Neuron (in vitro differentiated cells): Measurements from ENCODE around the gene PDCD6IP.
"Not testable (repeated sequence)": the region's sequence is repeated elsewhere in the genome, so short reads cannot be mapped to it uniquely, and the experiment has no call there.

Experiments used
- H2AFZ ChIP-seq: one replicate; pipeline ENCODE4 v1.6.1; 2013; ENCODE audit warnings: low read depth, mild to moderate bottlenecking, inconsistent platforms, low read length, moderate library complexity
- H3K27me3 ChIP-seq: one replicate; pipeline ENCODE4 v1.6.1; 2013; ENCODE audit warnings: low read length; ENCODE audit not compliant: insufficient read depth
- H3K36me3 ChIP-seq: one replicate; pipeline ENCODE4 v1.6.1; 2013; ENCODE audit warnings: low read length; ENCODE audit not compliant: insufficient read depth
- H3K4me1 ChIP-seq: one replicate; pipeline ENCODE4 v1.6.1; 2013; ENCODE audit warnings: low read length; ENCODE audit not compliant: insufficient read depth
- H3K4me3 ChIP-seq: 2 replicates; pipeline ENCODE4 v1.5.1; 2013; ENCODE audit warnings: mild to moderate bottlenecking, low read length, moderate library complexity
- H3K9me3 ChIP-seq: one replicate; pipeline ENCODE4 v1.6.1; 2013; ENCODE audit warnings: low read length

Gene PDCD6IP

GRCh38 chr3:33803894-33804526, 5.6 kb downstream of the PDCD6IP start:
- H3K36me3 ChIP-seq = peaks cover 10% of the 10 kb centered on the region
- H3K4me1 ChIP-seq = no peaks in the 10 kb centered on the region
- peaks cover 13% of the 10 kb centered on the region for H3K9me3 ChIP-seq
- H3K4me3 ChIP-seq = no peak overlapping the region
- no peaks in the 10 kb centered on the region for H3K27me3 ChIP-seq
- H2AFZ ChIP-seq = no peak overlapping the region

GRCh38 chr3:33807191-33807590, 8.8 kb downstream of the PDCD6IP start:
- peaks cover 10% of the 10 kb centered on the region for H3K36me3 ChIP-seq
- H2AFZ ChIP-seq = no peak overlapping the region
- no peaks in the 10 kb centered on the region for H3K27me3 ChIP-seq
- H3K4me3 ChIP-seq = no peak overlapping the region
- H3K9me3 ChIP-seq = peaks cover 13% of the 10 kb centered on the region
- H3K4me1 ChIP-seq = peaks cover 10% of the 10 kb centered on the region

- peaks cover 12% of the 10 kb centered on the region for H3K4me1 ChIP-seq
- H3K4me3 ChIP-seq = no peak overlapping the region
- H3K27me3 ChIP-seq = no peaks in the 10 kb centered on the region
- H2AFZ ChIP-seq = no peak overlapping the region
- peaks cover 7% of the 10 kb centered on the region for H3K9me3 ChIP-seq
- H3K36me3 ChIP-seq = peaks cover 15% of the 10 kb centered on the region
These were observed 10.1 kb downstream of the PDCD6IP start for GRCh38 chr3:33808559-33808958.

GRCh38 chr3:33810545-33810944, 12.1 kb downstream of the PDCD6IP start:
- H3K4me1 ChIP-seq = peaks cover 12% of the 10 kb centered on the region
- H2AFZ ChIP-seq = no peak overlapping the region
- no peaks in the 10 kb centered on the region for H3K9me3 ChIP-seq
- no peaks in the 10 kb centered on the region for H3K27me3 ChIP-seq
- peaks cover 21% of the 10 kb centered on the region for H3K36me3 ChIP-seq
- H3K4me3 ChIP-seq = no peak overlapping the region

- no peaks in the 10 kb centered on the region for H3K9me3 ChIP-seq
- H3K4me1 ChIP-seq = no peaks in the 10 kb centered on the region
- no peaks in the 10 kb centered on the region for H3K27me3 ChIP-seq
- H3K4me3 ChIP-seq = no peak overlapping the region
- no peak overlapping the region for H2AFZ ChIP-seq
- H3K36me3 ChIP-seq = peaks cover 36% of the 10 kb centered on the region
These were observed 23.6 kb downstream of the PDCD6IP start for GRCh38 chr3:33821989-33822388.

- H3K36me3 ChIP-seq = peaks cover 49% of the 10 kb centered on the region
- no peaks in the 10 kb centered on the region for H3K4me1 ChIP-seq
- no peak overlapping the region for H2AFZ ChIP-seq
- no peaks in the 10 kb centered on the region for H3K27me3 ChIP-seq
- H3K4me3 ChIP-seq = no peak overlapping the region
- no peaks in the 10 kb centered on the region for H3K9me3 ChIP-seq
These were observed 25.4 kb downstream of the PDCD6IP start for GRCh38 chr3:33823821-33824220.

GRCh38 chr3:33825111-33825510, 26.7 kb downstream of the PDCD6IP start:
- H2AFZ ChIP-seq = no peak overlapping the region
- no peaks in the 10 kb centered on the region for H3K27me3 ChIP-seq
- no peak overlapping the region for H3K4me3 ChIP-seq
- H3K36me3 ChIP-seq = peaks cover 55% of the 10 kb centered on the region
- no peaks in the 10 kb centered on the region for H3K9me3 ChIP-seq
- no peaks in the 10 kb centered on the region for H3K4me1 ChIP-seq

- H2AFZ ChIP-seq = no peak overlapping the region
- no peaks in the 10 kb centered on the region for H3K9me3 ChIP-seq
- peaks cover 60% of the 10 kb centered on the region for H3K36me3 ChIP-seq
- H3K27me3 ChIP-seq = no peaks in the 10 kb centered on the region
- H3K4me1 ChIP-seq = no peaks in the 10 kb centered on the region
- H3K4me3 ChIP-seq = no peak overlapping the region
These were observed 27.8 kb downstream of the PDCD6IP start for GRCh38 chr3:33826206-33826605.

- Histone ChIP-seq H3K36me3 (peaks cover 61% of the 10 kb centered on the region), H3K9me3 (no peaks in the 10 kb centered on the region), H3K4me1 (no peaks in the 10 kb centered on the region), H3K27me3 (no peaks in the 10 kb centered on the region), H2AFZ (no peak overlapping the region), H3K4me3 (no peak overlapping the region)
These were observed 28.3 kb downstream of the PDCD6IP start for GRCh38 chr3:33826688-33827087.

GRCh38 chr3:33829720-33830119, 31.3 kb downstream of the PDCD6IP start:
- no peaks in the 10 kb centered on the region for H3K4me1 ChIP-seq
- H3K36me3 ChIP-seq = peaks cover 43% of the 10 kb centered on the region

GRCh38 chr3:33831053-33831452, 32.6 kb downstream of the PDCD6IP start:
- no peaks in the 10 kb centered on the region for H3K9me3 ChIP-seq
- H3K4me3 ChIP-seq = no peak overlapping the region
- H3K36me3 ChIP-seq = peaks cover 41% of the 10 kb centered on the region
- no peaks in the 10 kb centered on the region for H3K27me3 ChIP-seq
- H2AFZ ChIP-seq = no peak overlapping the region
- no peaks in the 10 kb centered on the region for H3K4me1 ChIP-seq

More at GRCh38 chr3:33829720-33830119, 31.3 kb downstream of the PDCD6IP start:
- Histone ChIP-seq H3K9me3 (no peaks in the 10 kb centered on the region), H3K27me3 (no peaks in the 10 kb centered on the region), H2AFZ (no peak overlapping the region), H3K4me3 (no peak overlapping the region)

GRCh38 chr3:33833408-33834095, 35.1 kb downstream of the PDCD6IP start:
- H3K4me1 ChIP-seq = no peaks in the 10 kb centered on the region
- H2AFZ ChIP-seq = no peak overlapping the region
- H3K9me3 ChIP-seq = no peaks in the 10 kb centered on the region
- H3K36me3 ChIP-seq = peaks cover 26% of the 10 kb centered on the region
- H3K27me3 ChIP-seq = no peaks in the 10 kb centered on the region
- no peak overlapping the region for H3K4me3 ChIP-seq

- H2AFZ ChIP-seq = no peak overlapping the region
These were observed 35.6 kb downstream of the PDCD6IP start for GRCh38 chr3:33834096-33834453.

GRCh38 chr3:33837182-33837581, 38.8 kb downstream of the PDCD6IP start:
- not testable (repeated sequence) for H2AFZ ChIP-seq, H3K9me3 ChIP-seq, H3K4me3 ChIP-seq, H3K4me1 ChIP-seq, H3K27me3 ChIP-seq
- H3K36me3 ChIP-seq = peaks cover 12% of the 10 kb centered on the region

More at GRCh38 chr3:33834096-33834453, 35.6 kb downstream of the PDCD6IP start:
- H3K36me3 ChIP-seq = peaks cover 26% of the 10 kb centered on the region
- no peaks in the 10 kb centered on the region for H3K27me3 ChIP-seq
- no peaks in the 10 kb centered on the region for H3K4me1 ChIP-seq
- H3K4me3 ChIP-seq = no peak overlapping the region
- no peaks in the 10 kb centered on the region for H3K9me3 ChIP-seq
